Cardiac muscle cell (in vitro differentiated cells and primary cell): Measurements from ENCODE around the gene RFX2. TPM values are rescaled to one million over a fixed set of nuclear protein-coding genes. Genes with fewer than 3 reads are reported as not detected.

Experiments used
- DNase-seq, 2 donors: peaks; one replicate each; pipeline versions ENCODE4 v3.0.0 to v3.0.0-alpha.2; 2010 to 2017; ENCODE audit warnings: low read depth in 1 of 2, low spot score in 1 of 2
- H3K27ac ChIP-seq: fragments of 200-600 bp; sonication (generic); 2 replicates; pipeline ENCODE4 v1.5.1; 2016
- H3K27me3 ChIP-seq: fragments of 200-600 bp; sonication (generic); 2 replicates; pipeline ENCODE4 v1.6.0; 2016; ENCODE audit warnings: control low read depth
- H3K36me3 ChIP-seq: fragments of 200-600 bp; sonication (generic); 2 replicates; pipeline ENCODE4 v1.5.1; 2016; ENCODE audit warnings: control low read depth
- H3K4me1 ChIP-seq: fragments of 200-600 bp; sonication (generic); 2 replicates; pipeline ENCODE4 v1.8.1; 2017; ENCODE audit warnings: low read depth, mild to moderate bottlenecking, mixed run types
- H3K4me3 ChIP-seq: fragments of 200-600 bp; sonication (generic); 2 replicates; pipeline ENCODE4 v1.5.1; 2016; ENCODE audit warnings: mild to moderate bottlenecking
- H3K9me3 ChIP-seq: fragments of 200-600 bp; sonication (generic); 2 replicates; pipeline ENCODE4 v1.5.1; 2017; ENCODE audit warnings: low read depth, mild to moderate bottlenecking, control low read depth
- polyA plus RNA-seq: library from polyadenylated mRNA; unstranded; fragments of >200 nt; fragmentation: Nextera tagmentation; extraction: Ambion mirVana; gene quantifications from 2 replicates; pipeline ENCODE4 v1.2.1, GENCODE V29; 2016
- total RNA-seq: library from RNA; depleted of rRNA; stranded (reverse); fragments of >200 nt; gene quantifications from 2 replicates; pipeline ENCODE4 v1.2.3, GENCODE V29; 2016
- TF ChIP-seq, protein P1 (sequence below): IDR thresholded peaks from 2 replicates; pipeline ENCODE4 v1.5.1; 2012; ENCODE audit warnings: low read depth, mild to moderate bottlenecking, low read length

The RFX2 gene
- total and polyA plus RNA-seq, 2 experiments from 2014 or later: 3.0 to 3.9 TPM

DNA sequence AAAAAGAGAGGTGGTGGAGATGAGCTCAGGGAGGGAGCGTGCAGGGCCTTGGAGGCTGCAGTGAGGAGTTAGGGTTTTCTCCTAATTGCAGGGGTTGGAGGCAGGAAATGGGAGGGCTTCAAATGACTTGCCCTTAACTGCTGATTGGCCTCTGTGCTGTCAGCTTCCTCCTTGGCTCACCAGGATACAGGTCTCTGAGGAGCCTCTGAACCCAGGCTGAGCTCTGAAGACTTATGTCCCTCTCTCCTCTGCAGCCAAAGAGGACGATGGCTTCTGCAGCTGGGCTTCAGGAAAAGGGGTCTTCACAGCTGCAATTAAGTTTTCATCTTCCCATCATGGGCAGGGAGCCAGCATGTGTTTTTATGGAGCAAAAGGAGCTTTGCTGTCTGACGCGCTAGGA lies 125.7 kb downstream of the RFX2 start:
- Histone ChIP-seq H3K4me3 (no peak overlapping the region), H3K27me3 (no peaks in the 10 kb centered on the region), H3K4me1 (peaks cover 6% of the 10 kb centered on the region), H3K9me3 (no peaks in the 10 kb centered on the region), H3K27ac (no peak overlapping the region), H3K36me3 (no peaks in the 10 kb centered on the region)
- no peak for DNase-seq
- TF ChIP-seq, protein P1, sequence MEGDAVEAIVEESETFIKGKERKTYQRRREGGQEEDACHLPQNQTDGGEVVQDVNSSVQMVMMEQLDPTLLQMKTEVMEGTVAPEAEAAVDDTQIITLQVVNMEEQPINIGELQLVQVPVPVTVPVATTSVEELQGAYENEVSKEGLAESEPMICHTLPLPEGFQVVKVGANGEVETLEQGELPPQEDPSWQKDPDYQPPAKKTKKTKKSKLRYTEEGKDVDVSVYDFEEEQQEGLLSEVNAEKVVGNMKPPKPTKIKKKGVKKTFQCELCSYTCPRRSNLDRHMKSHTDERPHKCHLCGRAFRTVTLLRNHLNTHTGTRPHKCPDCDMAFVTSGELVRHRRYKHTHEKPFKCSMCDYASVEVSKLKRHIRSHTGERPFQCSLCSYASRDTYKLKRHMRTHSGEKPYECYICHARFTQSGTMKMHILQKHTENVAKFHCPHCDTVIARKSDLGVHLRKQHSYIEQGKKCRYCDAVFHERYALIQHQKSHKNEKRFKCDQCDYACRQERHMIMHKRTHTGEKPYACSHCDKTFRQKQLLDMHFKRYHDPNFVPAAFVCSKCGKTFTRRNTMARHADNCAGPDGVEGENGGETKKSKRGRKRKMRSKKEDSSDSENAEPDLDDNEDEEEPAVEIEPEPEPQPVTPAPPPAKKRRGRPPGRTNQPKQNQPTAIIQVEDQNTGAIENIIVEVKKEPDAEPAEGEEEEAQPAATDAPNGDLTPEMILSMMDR: no peak

DNA sequence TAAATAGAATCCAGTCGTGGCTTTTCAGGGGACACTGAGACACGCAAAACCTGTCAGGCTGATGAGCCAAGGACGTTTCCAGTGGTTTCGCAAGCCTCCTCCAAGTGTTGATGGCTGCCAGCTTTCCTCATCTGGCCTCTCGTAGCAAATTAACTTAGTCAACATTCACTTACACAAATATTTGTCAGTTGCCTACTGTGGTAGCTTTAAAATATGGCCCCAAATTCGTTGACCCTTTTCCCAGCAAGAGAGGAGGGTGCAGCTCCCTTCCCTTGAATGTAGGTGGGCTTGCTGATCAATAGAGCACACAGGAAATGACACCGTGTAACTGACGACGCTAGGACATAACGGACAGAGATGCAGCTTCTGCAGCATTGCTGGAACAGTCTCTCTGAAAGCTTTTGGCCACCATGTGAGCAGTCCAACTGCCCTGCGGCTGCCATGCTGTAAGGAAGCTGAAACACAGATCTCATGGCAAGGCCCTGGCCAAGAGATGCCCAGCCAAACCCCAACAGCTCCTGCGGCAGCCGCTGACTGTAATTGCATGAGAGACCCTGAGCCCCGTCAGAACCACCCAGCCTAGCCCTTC lies 126.8 kb downstream of the RFX2 start:
- TF ChIP-seq, protein P1: no peak
- Histone ChIP-seq H3K4me3 (no peak overlapping the region), H3K27ac (peak overlapping the region; percentile 67), H3K27me3 (no peaks in the 10 kb centered on the region), H3K9me3 (no peaks in the 10 kb centered on the region), H3K36me3 (no peaks in the 10 kb centered on the region), H3K4me1 (peaks cover 6% of the 10 kb centered on the region)
- peak in 1 of 2 donors; percentile 65 for DNase-seq

DNA sequence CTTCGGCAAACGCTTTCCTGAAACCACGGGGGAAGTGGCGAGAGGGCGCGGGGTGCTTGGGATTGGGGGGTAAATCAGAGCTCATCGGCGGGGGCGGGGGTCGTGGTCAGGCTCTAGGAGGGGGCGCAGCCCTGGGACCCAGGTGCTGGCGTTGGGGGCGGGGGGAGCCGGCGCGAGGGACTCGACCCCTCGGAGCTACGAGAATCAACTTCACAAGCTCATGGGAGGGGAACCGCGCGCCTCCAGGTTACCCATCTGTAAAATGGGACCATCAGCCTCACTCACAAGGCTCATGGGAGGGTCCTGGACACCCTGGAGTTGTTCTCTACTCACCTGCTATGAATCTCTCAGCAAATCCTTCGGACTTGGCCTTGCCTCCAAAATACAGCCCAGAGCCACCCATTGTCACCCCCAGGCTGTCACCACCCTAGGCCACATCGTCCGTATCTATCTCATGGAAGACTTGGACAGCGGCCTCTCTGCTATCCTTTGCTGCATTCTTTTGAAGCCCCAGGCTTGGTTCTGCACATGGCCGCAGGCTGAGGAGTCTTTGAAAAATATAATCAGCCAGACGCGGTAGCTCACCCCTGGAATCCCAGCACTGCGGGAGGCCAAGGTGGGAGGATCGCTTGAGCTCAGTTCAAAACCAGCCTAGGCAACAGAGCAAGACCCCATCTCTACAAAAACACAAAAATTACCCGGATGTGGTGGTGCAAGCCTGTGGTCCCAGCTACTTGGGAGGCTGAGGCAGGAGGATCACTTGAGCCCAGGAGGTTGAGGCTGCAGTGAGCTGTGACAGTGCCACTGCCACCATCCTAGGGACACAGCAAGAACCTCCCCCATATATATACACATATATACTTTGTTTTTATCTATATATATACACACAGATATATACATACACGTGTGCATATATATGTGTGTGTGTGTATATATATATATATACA lies 131.4 kb downstream of the RFX2 start:
- H3K4me1 ChIP-seq: peaks cover 6% of the 10 kb centered on the region

DNA sequence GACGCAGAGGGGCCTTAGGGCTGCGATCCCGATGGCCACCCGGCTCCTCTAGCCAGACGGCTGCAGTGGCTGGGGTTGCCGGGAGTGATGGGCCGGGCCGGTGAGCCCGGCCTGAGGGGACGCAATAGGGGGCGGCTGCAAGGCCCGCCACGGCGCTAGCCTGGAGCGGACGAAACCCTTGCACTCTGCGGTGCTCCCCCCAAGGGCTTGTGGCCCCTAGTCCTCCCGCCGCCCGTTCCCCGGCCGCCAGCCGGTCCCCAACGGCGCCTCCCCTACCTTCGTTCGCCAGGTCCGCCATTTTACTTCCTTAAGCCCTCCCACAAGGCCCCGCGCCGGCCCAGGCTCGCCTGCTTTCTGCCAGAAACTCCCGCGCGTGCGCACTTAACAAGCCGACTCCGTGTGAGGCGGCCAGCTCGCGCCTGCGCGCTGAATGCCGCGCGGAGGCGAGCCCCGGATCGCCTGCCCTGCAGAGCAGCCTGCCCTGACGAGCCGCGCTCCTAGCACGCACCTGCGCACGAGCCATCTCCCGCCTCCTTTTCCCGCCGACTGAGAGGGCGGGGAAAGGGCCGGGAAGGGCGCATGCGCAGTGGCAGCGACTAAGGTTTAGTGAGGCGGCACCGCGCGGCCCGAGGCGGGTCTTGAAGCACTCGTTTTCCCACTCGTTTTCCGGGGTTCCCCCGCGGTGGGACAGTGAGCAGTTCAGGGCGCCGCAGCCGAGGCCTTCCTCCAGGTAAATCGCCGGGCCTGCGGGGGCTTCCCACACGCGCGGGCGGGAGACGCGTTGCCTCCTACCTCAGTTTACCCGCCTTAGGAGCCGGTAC lies 132.3 kb downstream of the RFX2 start, which contains the start of gene RANBP3:
RANBP3 (minus strand) TSS at position 356 of the 821 bp plus-strand sequence; CDS start at position 298, 58 bp downstream.
- H3K27ac ChIP-seq: peak within 1 kb of the TSS; percentile 90
- no peaks in the 10 kb centered on the region for H3K36me3 ChIP-seq
- no peaks in the 10 kb centered on the region for H3K9me3 ChIP-seq
- H3K4me1 ChIP-seq: peaks cover 6% of the 10 kb centered on the region
- DNase-seq: peak; percentile 100
- H3K27me3 ChIP-seq: no peaks in the 10 kb centered on the region
- peak within 1 kb of the TSS; percentile 67 for H3K4me3 ChIP-seq
- TF ChIP-seq, protein P1: no peak

More for the DNA sequence above, 131.4 kb downstream of the RFX2 start:
- no peaks in the 10 kb centered on the region for H3K27me3 ChIP-seq
- H3K36me3 ChIP-seq: no peaks in the 10 kb centered on the region
- no peaks in the 10 kb centered on the region for H3K9me3 ChIP-seq
- no peak for DNase-seq
- TF ChIP-seq, protein P1: no peak
- peak overlapping the region; percentile 67 for H3K27ac ChIP-seq
- H3K4me3 ChIP-seq: peak overlapping the region; percentile 21

DNA sequence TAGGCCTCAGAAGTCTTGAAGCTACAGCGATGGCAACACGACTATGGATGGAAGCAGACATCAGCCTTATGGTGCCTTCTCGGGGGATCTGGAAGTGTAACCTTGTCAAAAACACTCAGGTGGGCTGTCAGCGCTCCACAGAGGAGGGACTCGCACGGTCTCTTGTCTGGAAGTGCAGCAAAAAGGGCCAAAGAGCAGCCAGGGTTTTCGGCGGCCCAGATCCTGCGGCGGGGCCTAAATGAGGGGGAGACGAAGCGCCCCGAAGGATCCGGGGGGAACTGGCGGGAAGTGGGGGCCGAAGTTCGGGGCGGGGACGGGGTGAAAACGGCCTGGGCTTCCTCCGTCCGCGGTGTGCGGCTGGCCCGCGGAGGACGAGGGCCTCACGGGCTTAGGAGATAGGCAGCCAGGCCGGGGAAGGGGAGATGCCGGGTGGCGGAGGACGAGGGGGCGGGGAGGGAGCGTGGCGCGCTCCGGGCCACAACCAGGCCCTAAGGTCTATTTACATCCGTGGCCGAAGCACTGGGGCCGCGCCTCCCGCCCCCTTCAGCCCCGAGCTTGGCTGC lies 133.0 kb downstream of the RFX2 start:
- peak overlapping the region; percentile 67 for H3K4me3 ChIP-seq
- no peaks in the 10 kb centered on the region for H3K36me3 ChIP-seq
- peak in 1 of 2 donors; percentile 34 for DNase-seq
- peaks cover 6% of the 10 kb centered on the region for H3K4me1 ChIP-seq
- TF ChIP-seq, protein P1: no peak
- no peaks in the 10 kb centered on the region for H3K9me3 ChIP-seq
- H3K27me3 ChIP-seq: no peaks in the 10 kb centered on the region
- H3K27ac ChIP-seq: peak overlapping the region; percentile 90
